ENCODE data around the gene MMP24.

MMP24 gene

DNA sequence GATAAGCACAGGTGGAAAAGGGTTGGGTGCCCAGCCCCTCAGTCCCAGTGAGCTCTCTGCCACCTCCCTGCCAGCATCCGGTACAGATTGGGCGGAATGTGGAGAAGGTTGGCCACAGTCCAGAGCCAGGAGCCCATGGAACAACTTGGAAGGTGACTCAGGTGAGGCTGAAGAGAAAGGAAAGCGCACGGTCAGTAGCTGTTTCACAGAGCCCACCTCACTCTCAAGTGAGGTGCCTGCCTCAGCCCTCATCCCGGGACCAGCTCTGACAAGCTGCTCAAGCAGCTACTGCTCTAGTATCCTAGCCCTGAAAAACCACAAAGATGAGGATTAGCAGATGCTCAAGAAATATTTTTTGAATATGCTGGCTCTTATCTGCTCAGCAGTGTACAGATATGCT is 52.5 kb downstream of the MMP24 start:
- no peak for DNase-seq (ENCODE audit: low read depth)

DNA sequence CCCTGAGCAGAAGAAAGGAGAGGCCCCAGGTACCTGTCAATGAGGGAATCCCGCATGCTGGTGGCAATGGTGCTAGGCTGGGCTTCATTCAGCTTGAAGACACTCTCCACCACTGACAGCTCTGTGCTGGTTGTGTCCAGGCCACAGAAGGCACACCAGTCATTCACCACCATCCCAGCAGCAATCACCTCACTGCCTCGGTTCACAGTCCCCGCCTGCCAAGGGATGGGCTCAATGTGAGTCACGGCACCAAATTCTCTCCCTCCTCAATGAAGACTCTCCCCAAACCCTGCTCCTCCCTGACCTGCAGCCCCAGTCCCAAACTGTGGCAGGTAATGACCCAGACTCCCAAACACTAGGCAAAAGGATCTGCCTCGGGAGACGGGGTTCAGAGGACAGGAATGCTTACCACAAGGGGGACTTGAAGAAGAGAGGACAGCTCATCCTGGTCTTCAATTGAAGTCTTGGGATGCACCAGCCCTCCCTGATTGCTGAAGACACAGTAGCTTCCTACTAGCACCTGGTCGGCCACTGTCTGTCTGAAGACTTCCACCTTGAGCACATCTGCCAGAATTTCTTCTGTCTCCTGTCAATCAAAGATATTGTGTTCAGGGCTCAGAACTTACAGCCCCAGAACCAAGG is 53.2 kb downstream of the MMP24 start:
- no peak for DNase-seq (ENCODE audit: low read depth)

DNA sequence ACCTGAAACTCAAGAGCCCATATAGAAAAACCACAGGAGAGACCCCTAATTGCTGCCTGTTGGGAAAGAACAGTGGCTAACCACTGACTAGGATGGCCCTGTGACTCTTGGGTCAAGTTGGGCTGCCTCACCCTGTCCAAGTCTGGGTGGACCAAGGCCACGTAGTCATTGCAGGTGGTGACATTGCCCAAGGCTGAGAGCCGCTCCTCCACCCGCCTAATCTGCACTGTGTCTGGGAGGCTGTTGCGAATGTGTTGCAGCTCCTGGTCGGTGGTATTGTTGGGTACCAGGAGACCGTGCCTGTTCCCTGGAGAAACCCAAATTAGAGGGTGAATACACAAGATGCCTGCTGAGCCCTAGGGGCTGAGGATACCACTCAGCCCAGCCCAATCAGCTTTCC is 54.0 kb downstream of the MMP24 start:
- no peak for DNase-seq (ENCODE audit: low read depth)

DNA sequence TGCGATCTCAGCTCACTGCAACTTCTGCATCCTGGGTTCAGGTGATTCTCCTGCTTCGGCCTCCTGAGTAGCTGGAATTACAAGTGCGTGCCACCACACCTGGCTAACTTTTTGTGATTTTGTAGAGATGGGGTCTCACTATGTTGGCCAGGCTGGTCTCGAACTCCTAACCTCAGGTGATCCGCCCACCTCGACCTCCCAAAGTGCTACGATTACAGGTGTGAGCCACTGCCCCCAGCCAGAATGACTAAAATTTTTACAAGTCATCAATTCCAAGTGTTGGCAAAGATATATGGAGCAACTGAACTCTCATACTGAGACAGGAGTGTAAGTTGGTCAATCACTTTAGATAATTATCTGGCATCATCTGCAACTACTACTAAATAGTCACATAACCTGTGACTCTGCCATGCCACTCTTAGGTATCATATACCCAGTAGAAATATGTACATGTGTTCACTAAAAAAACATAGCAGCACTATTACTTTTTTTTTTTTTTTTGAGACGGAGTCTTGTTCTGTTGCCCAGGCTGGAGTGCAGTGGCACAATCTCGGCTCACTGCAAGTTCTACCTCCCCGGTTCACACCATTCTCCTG is 55.1 kb downstream of the MMP24 start:
- DNase-seq (ENCODE audit: low read depth) = no peak

DNA sequence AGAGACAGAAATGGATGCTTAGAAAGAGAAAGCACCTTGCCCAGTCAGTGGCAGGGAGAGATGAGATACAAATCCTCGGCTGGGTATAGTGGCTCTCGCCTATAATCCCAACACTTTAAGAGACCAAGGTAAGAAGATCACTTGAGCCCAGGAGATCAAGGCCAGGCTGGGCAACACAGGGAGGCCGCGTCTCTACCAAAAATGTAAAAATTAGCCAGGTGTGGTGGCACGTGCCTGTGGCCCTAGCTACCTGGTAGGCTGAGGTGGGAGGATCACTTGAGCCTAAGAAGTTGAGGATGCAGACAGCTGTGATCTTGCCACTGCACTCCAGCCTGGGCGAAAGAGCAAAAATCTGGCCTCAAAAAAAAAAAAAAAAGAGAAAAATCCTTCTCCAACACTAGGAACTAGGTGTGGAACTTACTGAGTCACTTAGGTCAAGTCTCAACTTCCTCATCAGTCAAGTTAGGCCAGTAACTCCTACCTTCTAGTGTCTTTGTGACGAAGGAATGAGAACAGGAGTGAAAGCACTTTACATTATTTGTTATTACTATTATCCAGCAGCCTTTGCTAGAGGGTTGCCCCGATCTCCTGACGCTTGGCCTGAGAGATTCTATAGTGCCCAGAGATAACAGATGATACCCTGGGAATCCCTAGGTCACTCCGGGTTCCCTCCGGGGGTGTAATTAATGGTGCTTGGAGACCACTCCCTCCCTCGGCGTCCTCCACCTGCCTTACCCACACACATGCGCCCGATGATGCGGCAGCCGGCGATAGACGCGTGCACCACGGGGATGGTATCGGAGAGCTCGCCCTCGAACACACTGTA is 57.2 kb downstream of the MMP24 start:
- no peak for DNase-seq (ENCODE audit: low read depth)

DNA sequence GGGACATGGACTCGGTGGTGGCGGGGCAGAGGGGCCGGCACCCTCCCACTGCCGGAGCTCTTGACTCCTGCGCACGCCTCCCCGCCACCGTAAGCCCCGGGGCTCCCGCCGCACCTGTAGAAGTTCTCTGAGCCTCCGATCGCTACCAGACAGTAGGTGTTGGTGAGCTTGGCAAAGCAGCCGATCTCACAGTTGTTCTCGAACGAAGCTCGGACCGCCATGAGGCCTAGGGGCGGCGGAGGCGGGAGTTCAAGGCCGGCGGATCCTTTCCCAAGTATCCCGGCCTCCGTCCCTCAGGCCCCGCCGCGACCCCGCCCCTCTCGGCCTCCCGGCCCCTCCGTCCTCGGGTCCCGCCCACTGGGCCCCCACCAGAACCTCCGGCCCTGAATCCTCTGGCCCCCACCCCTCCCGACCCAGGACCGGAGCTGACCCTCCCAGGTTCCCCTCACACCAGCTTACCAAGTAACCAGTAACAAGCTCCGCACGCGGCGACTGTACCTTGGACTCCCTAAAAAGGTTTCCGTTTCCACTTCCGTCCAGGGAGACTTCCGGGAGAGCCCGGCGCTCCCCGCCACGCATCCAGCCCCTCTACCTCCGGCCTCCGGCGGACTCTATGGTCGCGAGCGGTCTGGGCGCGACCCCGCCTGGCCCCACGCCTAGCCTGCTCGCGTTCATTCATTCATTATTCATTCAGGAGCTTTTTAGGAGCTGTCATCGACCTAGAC is 57.9 kb downstream of the MMP24 start, which contains the start of gene EIF6:
TSS of gene EIF6 (minus strand) at position 506 of the 725 bp plus-strand sequence. CDS start at position 221, 285 bp downstream.
- peak; percentile 36 for DNase-seq (ENCODE audit: low read depth)

DNA sequence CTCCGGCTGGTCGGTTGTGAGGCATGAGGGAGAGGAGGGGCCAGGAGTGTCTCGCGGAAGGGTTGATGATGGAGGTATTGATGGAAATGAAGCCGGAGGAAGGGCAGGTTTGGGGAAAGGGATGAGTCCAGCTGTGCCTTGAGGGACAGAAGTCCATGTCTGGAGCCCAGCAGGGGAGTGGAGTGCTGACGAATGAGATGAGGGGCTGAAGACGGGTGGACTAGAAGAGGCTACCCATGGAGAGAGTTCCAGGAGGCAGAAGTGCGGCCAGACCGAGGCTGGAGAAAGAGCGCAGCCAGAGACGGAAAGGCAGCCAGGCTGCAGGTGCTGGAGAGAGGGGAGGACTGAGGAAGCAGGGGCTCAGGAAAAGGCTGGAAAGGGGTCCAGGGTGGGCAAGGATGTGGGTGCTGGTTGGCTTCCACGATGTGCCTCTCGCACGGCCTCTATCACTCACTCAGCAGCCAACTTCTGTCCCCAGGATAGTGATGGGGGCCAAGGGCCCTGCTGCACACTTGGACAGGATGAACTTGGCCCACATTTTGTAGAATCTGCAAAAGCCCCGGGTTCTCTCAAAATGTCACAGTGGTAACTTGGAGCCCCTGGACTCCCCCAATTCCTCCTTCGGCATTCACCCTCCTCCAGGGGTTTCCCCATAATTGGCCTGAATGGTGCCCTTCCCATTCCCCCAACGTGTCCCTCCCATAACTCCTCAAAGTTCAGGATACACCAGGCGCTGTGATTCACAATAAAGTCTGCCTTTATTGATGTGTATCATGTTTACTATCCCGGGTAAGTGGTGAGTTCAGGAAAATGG is 58.7 kb downstream of the MMP24 start:
- DNase-seq (ENCODE audit: low read depth) = no peak

DNA sequence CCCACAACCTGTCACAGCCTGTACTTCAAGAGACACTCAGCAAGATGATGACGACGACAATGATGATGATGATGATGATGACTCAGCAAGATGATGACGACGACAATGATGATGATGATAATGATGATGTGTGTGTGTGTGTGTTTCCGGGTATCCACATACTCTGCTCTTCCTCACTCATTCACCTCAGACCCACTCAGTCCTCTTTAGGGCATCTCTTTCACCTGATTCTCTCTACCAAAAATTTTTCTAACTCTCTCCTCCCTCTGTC is 59.3 kb downstream of the MMP24 start:
- DNase-seq (ENCODE audit: low read depth) = no peak

DNA sequence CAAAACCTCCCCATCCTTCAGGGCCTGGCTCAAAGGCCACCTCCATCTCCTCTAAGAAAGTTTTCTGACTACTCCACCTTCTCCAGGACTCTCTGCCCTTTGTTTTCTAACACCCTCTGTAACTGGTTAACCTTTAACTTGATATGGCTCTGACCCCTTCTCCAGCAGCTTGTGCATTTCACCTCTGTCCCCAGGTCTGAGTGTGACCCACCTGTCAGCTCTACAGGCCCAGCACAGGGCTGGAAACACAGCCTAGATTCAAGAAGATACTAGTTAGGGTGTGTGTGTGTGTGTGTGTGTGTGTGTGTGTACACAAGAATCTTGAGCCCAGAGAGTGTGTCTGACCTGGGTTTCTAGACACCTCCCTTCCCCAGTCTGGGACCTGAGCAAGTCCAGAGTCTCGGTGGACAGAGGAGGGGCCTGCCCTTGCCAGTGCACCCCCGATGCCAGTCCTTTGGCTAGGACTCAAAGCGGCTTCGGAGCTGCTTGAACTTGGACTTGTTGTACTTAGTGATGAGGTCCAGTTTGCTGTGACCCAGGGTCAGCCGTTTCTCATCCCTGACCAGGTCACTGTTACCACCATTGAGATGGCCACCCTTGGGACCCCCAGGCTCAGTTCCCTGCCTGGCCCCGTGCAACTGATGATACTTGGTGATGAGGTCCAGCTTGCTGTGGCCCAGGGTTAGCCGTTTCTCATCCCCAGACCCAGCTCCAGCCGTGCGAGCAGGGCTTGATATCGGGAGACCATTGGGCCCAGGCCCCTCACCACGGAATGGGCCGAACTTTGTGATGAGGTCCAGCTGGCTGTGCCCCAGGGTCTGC is 59.8 kb downstream of the MMP24 start:
- no peak for DNase-seq (ENCODE audit: low read depth)

DNA sequence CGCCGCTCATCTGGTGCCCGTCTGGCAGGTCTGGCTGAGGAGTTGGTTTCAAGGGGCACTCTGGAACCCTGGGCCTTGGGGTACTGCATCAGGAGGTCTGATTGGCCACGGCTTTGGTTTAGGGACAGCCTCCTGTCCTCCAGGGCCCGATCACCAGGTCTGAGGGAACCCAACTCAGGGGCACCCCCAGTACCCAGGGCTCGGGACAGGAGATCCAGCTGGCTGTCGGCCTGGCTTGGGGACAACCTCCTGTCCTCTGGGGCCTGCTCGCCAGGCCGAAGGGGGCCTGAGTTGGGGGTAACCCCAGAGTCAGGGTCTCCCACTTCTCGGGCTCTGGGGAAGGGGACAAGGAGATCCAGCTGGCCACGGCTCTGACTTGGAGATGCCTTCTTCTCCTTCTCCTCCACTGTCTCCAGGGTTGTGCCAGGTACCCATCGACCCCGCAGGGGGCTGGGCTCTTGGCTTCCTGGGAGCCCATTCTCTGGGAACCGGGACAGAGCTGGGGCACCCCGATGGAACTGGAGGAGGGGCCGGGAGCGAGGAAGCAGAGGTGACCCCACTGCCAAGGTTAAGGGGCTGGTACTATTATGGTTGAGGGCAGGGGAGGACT is 60.5 kb downstream of the MMP24 start:
- DNase-seq (ENCODE audit: low read depth) = no peak

DNA sequence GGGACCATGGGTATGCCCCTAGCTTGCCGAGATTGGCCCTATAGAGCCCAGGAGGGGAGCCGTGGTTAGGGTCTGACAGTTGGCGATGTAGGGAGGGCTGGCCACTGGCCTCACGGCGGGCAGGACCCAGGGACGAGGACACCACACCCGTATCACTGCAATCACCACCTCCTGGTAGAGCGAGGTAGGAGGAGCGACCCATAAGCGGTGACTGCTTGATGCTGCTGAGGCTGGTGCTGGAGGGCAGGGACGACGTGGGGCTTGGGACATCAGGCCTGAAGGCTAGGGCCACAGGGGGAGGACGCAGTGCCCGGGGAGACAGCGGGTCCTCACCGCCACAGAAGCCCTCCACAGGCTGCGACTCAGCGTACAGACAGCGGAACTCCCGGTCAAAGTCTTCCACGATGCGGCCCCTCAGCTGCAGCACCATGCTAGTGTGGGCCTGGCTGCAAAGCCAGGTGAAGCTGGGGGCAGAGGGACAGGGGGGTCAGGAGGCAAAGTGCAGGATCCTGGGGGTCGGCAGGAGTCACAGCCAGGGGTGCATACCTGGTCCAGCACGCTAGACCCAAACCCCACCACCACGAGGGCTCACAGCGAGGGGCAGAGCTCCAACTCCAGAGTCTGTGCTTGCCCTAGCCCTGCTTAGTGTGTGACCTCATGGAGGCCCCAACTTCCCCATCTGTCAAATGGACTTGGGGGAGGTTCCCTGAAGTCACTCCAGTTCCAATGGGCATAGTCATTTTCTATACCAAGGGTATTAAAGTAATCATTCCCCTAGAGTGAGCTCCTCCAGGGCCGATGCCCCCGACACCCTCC is 61.2 kb downstream of the MMP24 start:
- no peak for DNase-seq (ENCODE audit: low read depth)

DNA sequence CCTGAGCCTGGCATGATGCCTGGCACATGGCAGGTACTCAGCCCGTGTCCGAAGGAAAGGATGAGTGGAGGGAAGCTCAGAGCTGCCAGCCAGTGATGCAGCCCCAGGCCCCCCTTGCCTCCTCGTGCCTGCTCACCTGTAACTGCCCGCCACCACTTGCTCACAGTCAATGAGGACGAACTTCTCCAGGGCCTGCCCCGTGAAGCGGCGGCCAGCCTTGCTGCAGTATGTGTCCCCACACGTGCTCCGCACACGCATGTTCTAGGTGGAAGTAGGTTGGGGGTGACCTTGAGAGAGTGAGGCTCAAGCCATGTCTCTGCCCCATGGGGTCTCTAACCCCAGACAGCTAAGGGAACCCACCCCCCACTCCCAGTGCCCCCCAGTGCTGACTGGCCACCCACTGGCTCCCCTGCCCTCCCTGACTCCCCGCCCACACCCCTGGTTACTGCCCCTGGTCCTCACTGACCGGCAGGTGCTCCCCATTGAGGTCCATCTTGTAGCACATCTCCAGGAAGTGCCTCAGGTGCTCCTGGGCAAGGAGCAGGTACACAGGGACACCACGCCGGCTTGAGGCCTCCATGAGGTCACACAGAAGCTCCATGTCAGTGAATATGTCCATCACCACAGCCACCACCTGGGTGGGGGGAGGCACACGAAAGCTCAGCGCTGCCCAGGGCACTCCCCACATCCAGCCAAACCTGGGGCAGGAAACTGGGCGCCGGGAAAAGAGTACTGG is 62.0 kb downstream of the MMP24 start:
- DNase-seq (ENCODE audit: low read depth) = no peak

DNA sequence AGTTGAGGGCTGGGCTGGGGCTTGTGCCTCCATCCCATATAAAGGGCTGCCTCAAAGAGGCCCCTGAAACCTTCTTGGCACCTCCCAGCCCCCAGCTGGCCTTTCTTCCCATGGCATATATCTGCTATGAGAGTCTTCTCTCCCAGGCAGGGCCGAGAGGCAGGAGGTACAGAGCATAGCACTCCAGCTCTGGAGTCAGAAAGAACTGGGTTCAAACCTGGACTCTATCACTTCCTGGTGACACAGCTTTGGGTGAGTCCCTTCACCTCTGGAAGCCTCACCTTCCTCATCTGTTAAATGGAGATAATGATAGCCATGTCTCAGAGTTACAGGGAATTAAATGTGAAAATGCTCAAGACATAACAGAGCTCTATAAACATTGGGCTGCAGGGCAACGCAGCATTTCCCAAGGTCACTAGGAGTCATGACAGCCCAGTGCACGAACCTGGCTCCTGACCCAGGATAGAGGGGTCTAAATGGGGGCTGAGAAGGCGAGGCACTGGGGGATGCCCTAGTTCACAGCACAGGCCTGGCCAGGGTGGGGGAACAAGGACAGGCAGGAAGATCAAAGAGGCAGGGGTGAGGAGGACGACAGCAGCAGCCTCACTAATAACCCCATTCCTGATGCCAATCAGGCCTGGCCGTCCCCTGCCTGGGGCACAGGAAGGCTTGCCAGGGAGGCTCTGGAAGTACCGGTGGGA is 63.8 kb downstream of the MMP24 start:
- no peak for DNase-seq (ENCODE audit: low read depth)

DNA sequence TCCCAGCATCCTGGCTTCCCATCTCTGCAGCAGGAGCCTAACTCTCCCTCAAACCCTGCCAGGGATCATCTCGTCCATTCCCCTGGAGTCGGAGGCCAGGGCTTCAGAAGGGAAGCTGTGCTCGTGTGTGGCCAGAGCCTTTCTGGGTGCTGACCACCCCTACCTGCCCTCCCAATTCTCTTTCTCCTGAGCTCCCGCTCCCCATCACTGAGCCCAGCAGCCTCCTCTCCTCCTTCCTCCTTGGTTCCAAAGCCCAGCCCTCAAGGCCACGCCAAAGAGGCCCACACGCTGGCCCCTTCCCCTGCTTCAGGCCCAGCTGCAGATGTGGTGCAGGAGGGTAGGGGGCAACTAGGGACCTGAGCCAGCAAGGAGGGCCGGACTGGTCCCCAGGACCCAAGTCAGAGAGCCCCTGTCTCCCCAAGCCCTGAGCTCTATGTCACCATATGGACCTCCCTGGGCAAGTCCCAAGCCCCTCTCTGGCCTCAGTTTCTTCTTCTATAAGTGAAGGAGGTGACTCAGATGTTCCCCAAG is 64.5 kb downstream of the MMP24 start:
- DNase-seq (ENCODE audit: low read depth) = no peak

DNA sequence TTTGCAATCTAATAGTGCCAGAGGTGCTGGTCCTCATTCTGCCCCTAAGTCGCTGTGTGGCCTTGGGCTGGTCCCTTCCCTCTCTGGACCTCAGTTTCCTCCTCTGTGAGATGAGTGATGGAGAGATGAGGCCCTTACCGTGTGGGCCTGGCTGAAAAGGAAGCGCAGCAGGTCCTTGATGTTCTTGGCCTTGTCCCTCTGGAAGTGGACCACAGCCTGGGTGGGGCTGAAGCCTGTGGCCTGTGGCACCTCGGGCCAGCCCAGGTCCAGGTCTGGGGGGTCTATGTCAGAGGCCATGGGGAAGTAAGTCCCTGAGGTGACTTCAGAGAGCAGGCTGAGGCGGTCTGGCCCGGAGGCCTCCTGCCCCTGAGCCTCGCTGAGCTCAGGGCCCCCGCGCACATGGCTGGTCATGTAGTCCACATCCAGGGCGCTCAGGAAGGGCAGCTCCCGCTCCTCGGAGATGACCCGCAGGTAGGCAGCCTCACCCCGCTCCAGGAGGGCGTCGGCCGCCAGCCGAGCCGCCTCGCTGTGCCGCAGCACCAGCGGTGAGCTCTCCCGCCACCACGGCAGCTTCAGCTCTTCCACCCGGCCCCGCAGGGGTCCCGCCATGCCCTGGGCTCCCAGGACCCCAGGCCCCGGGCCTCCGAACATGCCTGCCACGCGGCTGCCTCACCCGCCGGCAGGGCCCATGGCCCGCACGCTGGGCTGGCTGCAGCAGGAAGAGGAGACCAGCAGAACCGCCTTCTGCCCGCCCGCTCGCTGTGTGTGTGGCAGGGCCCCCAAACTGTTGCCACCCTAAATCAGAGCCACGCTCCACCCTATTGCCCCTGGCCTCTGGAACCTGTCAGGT is 65.4 kb downstream of the MMP24 start, which contains the start of gene FAM83C:
TSS of gene FAM83C (minus strand) at position 772 of the 850 bp plus-strand sequence. CDS start at position 651, 121 bp downstream.
- DNase-seq (ENCODE audit: low read depth) = no peak

DNA sequence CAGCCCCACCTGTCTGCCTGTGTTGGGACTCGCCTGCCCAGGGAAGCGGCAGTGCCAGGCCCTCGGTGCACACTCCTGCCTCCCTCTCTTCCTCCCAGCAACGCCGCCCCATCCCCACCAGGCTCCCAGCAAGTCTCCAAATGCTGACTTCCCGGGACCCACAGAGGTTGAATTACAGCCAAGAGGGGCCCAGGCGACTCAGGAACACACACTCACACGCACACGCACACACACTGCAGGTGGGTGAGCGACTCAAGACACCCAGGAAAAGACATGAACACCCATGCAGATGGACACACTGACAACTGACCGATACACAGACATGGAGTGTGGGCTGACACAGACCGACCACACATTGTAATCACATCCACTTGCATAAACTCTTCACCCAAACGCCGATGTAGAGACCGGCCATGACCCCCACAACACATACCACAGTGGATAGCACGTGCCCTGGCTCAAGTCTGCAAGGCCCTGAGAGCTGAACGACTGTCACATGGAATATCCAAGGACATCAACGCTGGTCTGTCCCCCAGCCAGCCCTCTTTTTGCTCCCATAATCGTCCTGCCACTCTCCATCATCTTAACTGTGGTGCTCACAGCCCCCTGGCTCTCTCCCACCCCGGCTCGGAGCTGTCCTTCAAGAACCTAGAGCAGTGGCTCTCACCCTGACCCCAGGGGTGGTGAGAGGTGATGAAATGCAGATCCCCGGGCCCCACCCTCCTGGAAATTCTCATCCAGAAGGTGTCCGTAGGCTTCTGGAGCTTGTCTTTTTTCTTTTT is 66.2 kb downstream of the MMP24 start:
- DNase-seq (ENCODE audit: low read depth) = no peak

Measured in T-helper 22 cell (primary cell).